NCI-H226 (cell line): Measurements from ENCODE around the gene RIBC1.
A peak's percentile ranks its signal among the peaks of the same experiment; 100 is the strongest.
"Not testable (repeated sequence)": the region's sequence is repeated elsewhere in the genome, so short reads cannot be mapped to it uniquely, and the experiment has no call there.

ENCODE experiments used
- DNase-seq: peaks from one replicate; pipeline ENCODE4 v3.0.0-alpha.2; 2015

RIBC1 gene

DNA sequence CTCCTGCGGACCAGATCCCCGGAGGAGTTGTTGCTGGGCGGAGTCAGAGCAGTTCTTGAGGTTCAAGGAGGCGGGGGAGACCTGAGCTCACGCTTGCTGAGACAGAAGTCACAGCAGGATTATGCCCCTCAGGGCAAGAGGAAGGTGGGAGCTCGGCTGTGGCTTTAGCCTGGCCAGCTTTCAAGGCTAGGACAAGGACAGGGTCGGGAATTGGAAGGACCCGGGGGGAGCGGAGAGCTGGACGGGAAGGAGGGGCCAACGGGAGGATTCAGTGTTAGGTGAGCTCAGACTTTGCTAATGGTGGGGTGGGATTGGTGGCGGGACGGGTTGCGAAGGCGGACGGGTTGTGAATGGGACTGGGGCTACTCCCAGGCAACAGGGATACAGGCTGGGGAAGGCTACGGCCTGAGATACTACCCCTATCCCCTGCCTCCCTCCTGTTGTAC, at the start of gene RIBC1:
RIBC1 (plus strand) TSS at position 13 of the 446 bp plus-strand sequence. CDS start 3,404 bp downstream, outside the sequence.
- no peak for DNase-seq

DNA sequence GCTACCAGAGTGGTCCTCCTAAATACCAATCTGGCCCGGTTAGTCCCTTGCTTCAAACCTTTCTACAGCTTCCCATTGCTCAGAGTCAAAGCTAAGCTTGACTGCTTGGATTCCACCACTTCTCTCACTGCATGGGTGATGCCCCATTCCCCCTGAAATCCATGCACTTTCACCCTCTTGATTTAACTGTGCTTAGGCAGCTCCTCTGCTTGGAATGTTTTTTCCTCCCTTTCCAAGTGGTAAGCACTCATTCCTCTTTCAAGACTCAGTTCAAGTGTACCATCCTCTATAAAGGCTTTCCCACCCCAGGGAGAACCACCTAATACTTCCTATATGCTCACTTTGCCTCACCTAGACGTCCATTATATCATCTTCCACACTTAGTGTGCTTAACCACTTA, 49.4 kb upstream of the RIBC1 start:
- DNase-seq: peak; percentile 2

DNA sequence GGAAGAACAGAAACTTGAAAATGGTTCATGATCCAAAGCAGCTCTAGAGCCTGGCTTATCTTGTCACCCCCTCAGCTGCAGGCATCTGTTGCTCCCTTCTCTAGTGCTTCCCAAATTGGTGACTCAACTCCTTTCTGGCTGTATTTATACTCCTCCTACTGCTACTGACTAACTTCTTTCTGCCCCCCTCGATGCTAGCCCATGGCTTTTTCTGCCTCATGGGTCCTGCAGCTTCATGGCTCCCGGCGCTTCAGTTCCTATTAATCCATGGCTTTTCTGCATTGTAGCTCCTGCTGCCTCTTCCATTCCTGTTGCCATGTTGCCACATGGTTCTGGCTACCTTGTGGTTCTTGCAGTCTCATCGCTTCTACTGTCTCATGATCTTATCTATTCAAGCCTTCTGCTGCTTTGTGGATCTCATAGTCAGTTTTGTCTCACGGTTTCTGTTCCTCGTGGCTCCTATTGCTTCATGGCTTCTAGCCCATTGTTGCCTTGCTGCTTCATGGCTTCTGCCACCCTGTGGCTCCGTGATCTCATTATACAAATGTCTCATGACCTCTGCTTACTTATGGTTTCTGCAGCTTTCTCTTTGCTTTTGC, 48.4 kb upstream of the RIBC1 start:
- peak; percentile 18 for DNase-seq

DNA sequence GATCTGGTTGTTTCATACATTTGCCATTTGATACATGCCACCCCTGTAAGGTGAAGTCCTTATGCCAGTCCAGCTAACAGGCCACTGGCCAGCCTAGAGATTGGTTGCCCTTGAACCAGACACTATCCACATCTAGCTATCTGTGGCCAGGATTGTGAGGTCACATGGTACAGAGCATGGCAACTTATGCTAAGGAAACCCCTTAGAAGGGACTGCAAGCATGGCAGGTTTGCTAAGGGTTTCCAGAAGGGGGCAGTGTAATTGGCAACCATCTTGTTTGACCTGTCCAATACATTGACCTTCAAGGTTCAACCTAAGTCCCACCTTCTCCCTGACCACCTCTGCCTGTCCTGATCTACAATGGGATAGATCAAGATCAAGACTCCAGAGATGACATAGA, 47.8 kb upstream of the RIBC1 start:
- DNase-seq: no peak

DNA sequence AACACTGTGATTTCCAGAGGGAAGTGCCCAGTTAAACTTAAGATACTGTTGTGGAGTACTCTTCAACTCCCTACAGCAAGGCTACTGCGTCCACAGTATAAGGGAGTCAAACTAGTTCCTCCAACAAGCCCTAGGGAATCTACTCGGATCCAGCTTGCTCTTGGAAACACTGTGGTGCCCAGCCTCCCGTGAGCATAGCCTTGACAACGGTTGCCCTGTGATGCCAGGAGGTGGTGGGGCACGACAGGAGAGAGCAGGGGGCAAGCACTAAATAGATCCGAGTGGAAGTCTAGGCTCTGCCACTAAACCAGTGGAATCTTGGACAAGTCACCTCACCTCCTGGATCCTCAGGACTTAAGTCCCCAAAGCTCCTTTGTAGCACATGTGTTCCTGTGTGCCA, 45.8 kb upstream of the RIBC1 start:
- DNase-seq: no peak

DNA sequence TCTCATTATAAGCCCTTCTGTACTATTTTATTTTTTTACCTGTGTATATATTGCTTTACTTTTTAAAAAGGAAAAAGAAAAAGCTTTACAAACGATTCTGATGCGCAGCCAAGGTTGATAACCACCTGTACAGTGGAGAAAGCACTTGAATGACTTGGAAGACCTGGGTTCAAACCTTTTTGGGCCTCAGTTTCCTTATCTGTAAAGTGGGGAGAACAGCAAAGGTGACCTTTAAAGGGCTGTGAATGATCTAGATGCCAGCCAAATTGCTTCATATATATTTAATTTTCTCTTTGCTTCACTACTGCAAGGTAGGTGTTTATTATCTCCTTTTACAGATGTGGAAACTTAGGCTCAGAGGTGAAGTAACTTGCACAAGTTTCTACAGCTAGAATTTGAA, 45.2 kb upstream of the RIBC1 start:
- DNase-seq: no peak

DNA sequence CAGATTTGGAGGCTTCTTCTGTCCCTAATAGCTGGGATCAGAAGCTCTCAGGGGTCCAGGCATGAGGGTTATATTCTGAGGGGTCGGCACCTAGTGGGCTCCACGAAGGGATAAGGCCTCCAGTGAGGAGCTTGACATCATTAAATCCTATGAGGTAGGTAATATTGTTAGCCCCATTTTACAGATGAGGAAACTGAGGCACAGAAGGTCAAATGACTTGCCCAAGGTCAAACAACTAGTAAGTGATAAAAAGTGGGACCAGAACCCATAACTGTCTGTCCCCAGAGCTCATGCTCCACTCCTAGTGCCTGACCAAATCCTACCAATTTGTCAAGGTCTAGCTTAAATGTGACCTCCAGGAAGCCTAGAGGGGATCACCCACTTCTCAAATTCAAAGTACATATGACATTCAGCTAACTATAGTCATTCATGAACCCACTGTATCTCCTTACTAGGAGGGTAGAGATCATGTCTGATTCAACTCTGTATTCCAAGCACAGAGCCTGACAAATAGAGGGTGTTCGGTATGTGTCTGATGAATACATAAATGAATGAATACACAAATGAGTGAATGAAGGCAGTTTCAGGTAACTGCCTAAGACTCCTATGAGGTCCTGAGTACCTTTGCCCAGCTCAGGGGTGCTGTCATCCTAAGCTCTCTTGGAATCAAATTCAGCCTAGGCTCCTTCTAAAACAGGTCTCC, 43.5 kb upstream of the RIBC1 start:
- DNase-seq: no peak

DNA sequence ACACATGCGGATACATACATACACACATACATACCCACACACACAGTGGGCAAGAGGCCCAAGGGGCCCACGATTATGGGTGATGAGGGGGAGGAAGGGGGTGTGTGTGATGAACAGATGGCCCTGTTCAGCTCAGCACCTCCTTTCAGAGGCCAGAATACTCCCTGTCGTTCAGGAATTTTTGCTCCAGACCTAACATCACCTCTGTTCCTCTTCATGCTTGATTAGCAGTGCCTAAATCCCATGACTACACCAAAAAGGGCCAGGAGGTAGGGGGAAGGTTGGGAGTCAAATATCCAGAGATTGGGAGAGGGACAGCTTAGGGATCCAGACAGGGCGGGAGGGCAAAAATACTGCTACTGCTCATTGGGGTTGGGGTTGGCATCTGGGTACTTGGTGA, 42.9 kb upstream of the RIBC1 start:
- DNase-seq: no peak

DNA sequence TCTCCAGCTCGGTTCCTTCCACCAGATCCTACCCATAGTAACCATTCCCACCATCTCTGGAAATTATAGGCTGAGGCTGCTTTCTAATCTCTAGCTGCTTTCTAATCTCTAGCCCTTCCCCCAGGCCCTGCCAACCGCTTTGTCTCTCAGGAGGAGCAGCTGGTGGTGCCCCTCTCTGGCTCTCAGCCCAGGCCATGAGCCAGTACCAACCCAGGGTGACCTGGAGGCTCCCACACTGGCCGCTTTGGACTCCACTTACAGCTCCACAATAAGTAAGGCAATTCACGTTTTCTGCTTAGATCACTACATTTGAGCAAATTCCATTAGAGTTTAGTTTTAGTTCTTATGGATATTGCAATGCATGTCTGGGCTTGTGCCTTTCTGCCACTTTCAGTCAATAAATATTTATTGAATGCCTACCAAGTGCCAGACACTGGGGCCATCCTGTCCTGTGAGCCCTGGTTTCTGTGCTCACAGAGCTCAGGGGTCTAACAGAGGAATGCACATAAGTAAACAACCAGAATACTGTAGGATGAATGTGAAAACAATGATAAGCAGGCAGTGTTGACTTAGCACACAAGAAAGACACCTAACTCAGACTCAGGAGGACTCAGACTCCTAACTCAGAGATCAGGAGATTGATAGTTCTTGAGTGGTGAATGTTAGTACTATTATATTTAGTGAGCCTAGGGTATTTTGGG, 39.1 kb upstream of the RIBC1 start:
- DNase-seq: no peak

DNA sequence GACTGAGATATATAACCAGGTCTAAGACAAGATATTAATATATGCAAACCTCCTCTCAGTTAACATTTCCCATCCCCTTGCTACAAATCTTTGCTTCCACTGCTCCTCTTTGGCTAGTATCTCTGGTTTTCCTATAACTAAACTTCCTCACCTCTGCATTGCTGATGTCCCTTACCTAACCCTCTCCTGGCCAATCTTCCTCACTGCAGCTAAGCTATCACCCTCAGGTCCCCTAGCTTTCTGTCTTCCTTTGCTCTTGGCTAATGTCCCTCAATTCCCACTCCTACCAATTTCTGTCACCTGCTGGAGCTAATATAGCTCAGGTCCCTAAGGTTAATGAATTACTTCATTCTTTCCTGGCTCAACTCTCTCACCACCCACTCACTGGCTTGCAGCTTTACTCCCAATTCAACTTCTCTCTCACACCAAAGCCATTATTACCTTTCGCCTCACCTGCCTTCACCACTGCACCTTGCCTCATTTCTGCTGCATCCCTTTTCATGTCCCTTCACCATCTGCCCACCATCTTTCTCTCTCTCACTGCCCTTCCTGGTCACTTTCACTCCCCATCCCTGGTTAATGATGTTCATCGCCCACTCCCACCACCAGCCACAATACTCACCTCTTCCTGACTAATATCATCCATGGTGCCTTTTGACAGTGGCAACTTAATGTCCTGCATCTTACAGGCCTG, 26.9 kb upstream of the RIBC1 start:
- DNase-seq: no peak

DNA sequence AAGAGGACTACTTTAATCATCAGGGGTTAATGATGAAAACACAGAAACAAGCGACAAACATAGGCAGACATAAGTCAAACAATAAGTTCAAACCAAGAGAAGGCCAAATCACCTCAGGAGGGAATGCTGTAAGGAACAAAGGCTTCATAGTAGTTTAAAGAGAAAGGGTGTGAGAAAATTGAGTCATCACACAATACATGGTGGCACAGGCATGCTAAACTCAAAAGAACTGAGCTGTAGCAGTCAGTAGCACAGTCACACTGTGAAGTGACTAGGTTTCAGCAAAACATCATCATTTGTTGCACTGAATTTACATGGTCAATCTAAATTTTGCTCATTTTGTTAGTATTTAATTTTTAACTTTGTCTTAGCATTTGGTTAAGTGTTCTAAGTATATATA, 24.5 kb upstream of the RIBC1 start:
- no peak for DNase-seq

DNA sequence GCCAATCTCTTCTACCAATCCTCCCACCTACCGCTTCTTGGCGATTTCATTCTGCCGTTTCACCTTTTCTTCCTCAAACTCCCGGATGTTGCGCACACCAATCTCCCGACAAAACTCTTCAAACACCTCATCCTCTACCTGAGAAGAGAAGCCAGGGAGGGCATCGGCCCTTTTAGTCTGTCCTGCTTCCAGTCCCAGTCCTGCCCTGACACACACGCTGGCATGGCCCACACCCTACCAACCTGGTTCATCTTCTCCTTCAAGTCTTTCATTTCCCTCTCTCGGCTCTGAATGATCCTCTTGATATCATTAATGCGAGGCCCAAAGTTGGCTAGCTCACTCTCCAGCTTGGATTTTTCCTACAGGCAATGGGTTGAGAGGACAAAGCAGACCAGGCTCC, 19.1 kb upstream of the RIBC1 start:
- no peak for DNase-seq

DNA sequence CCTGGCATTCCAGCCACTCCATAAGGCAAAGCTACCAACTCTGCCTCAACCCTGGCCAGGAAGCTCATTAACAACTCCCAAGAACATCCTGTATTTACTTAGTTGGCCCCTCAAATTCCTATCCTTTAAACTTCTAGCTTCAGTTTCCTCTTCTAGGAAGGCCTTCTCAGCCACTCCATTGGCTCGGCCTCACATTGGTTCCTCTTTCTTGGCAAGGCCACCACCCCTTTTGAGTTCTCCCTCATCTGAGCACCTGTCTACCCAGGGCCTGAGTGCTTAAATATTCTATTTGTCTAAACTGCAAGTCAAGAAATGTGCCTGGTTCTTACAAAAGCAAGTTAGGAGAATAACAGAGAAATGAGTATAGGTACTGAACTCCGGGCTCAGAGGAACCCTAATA, 10.2 kb upstream of the RIBC1 start:
- no peak for DNase-seq

DNA sequence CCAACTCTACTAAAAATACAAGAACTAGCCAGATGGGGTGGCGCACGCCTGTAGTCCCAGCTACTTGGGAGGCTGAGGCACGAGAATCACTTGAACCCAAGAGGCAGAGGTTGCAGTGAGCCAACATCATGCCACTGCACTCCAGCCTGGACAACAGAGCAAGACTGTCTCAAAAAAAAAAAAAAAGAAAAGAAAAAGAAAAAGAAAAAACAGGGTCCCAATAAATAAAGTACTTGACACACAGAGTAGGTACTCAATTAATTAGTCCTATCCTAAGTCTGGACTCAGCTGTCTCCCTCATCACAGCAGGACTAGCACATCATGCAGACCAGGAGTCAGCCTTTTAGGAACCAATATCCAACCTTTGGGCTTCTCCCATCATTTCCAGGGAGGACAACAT, 2.3 kb upstream of the RIBC1 start:
- DNase-seq: not testable (repeated sequence)

DNA sequence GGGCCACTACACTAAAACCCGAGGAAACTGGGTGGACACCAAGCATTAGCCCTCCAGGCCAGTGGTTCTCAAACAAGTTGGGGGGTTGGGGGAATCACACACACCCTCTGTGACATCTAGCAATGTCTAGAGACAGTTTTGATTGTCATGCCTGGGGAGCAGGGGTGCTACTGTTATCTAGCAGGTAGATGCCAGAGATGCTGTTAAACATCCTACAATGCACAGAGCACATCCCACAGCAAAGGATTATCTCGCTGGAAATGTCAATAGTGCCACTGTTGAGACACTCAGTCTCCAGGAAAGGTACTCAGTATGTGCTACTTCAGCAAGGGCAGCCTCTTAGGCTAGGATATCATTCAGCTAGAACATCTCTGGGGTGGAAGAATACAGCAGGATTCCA, 1.5 kb upstream of the RIBC1 start:
- no peak for DNase-seq

DNA sequence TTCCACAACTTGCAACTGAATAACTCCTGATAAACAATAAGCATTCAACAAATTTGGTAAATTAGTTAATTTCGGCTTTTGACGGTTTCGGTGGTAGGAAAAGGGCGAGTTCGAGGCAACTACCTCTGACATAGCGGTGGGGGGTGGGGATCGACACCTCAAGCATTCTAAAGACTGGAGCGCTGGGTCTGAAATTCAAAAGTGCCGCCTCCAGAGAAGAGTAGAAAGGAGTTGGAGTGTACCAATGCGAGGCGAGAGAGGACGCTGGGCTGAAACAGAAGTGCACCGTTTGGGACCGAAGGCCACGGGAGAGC, 944 bp upstream of the RIBC1 start:
- DNase-seq: peak; percentile 7

DNA sequence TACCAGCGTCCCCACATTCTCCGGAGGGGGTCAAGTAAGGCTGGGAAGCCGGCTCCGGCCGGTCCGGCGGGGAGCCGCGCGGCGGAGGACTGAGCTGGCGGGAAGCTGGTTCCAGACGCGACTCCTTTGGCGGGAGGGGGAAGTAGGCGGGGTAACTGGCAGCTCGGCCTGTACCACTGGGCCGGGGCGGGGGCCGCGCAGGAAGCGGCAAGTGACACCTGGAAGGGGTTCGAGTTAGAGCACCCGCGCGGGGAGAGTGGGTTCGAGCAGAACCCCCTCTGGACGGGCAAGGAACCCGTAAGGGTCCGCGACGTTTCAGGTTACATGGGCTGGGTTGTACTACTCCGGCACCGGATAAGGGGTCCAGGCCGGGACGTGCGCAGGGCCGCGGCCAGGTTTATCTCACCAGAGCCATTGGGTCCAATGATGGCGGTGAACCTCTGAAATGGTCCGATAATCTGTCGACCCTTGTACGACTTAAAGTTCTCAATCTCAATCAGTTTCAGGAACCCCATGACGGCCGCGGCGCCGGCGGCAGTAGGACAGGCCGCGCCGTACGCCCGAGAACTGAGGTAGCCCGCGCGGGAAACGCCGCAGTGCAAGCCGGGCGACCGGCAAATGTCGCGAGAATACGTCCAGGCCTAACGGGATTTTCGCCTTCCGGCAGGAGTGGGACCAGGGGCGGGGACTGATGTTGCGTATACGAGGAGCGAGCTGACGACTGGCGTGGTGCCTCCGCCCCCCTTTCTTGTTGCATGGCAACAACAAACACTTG, 400 bp upstream of the RIBC1 start, which contains the start of gene SMC1A:
SMC1A (minus strand) TSS at position 569 of the 775 bp plus-strand sequence; CDS start at position 515, 54 bp downstream.
- peak; percentile 90 for DNase-seq

DNA sequence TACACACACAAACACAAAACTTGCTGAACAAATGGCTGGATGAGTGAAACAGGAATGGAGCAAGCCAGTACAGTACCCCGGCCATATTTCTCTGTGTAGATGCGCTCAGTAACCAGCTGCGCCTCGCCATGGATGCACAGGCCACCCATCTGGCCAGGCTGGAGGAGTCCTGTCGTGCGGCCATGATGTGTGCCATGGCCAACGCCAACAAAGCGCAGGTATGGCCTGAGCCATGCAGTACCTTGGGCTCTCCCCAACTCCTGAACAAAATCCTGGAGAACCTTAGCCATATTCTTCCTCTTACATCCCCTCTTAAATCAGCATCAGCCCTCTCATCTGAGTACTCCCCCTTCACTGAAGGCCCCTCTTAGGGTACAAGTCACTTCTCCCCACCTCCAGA, 7.1 kb downstream of the RIBC1 start:
- DNase-seq: no peak

DNA sequence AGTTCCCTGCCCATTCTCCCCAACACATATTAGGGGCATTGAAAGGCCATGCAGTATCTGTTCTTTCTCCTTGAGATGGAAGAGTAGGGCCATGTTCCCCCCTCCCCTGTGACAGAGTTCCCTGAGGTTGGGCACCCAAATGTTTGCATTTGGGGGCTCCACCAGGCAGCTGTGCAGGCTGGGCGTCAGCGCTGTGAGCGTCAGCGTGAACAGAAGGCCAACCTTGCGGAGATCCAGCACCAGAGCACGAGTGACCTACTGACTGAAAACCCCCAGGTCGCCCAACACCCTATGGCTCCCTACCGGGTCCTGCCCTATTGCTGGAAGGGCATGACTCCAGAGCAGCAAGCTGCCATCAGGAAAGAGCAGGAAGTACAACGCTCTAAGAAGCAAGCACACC, 7.6 kb downstream of the RIBC1 start:
- DNase-seq: no peak

DNA sequence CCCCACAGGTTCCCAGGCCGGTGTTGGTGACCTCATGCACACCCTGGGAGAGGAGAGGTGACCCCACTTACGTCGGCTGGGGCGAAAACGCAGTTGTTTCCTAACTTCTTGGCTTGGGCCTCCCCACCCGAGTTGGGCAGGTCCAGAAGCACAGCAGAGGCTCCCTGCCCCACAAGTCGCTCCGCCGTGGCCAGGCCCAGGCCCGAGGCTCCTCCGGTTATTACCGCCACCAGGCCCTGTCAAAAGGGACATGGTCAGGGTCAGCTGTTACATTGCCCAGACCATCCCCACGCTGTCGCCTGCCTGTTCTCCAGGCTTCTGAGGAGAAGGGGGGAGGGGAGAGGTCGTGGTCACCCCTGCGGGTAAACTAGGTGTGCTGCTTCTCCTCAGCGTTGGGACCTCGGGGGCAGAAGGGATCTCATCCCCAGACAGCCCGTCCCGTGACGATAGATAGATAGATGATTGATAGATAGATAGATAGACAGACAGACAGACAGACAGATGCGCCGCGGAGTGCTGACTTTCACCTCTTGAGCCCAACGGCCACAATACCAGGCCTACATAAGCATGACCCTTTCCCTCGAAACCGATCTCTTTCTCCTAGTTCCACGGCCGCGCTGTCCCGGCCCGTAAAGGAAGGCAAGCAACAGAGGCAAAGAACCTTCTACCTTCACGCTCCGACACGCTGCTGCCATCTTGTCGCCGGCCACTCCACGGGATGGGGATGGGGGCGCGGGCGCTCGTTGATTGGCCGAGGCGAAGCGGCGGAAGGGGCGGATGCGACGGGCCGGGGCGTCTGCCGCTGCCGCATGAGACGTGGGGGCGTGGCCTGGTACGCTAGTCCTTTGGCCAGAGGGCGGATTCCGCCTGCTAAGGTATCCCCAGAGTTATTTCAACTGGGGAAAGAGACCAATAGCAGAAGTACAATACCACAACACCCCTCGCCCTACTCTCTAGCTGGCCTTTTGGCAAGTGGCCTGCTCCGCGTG, 11.3 kb downstream of the RIBC1 start, which contains the start of gene HSD17B10:
HSD17B10 (minus strand) TSS at position 720 of the 989 bp plus-strand sequence; CDS start at position 695, 25 bp downstream.
- DNase-seq: peak; percentile 74

DNA sequence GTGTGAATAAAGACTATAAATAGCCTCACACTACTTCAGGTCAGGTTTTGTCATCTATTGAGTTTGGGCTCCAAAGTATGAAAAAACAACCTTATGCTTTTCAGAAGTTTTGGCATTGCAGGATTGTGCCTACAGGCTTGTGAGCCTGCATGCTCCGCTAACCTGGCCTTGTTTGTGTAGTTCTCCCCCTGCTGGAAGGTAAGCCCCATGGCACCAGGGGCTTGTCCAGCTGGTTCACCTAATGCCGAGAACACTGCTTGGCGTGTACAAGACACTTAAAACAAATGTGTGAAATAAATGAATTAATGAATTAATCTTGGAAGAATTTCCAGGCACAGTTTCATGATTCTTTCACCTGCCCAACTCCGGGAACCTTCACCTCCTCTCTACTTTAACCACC, 13.3 kb downstream of the RIBC1 start:
- peak; percentile 39 for DNase-seq
